Mesothelial cell of epicardium (in vitro differentiated cells): ENCODE results near the gene WDR74. TPM values are rescaled to one million over a fixed set of nuclear protein-coding genes. Genes with fewer than 3 reads are reported as not detected.
"Not testable (repeated sequence)": the region's sequence is repeated elsewhere in the genome, so short reads cannot be mapped to it uniquely, and the experiment has no call there.

Experiments
- DNase-seq, 2 experiments: peaks; one replicate each; pipeline ENCODE4 v3.0.0; 2021; ENCODE audit warnings: low spot score in 2 of 2; ENCODE audit not compliant: unreplicated experiment in 2 of 2
- H3K27ac Mint-ChIP-seq: 2 replicates; pipeline ENCODE4 v1.8.0; 2021; ENCODE audit warnings: mixed read lengths
- H3K27me3 Mint-ChIP-seq: 2 replicates; pipeline ENCODE4 v1.8.0; 2021; ENCODE audit warnings: low read depth, mixed read lengths
- H3K36me3 Mint-ChIP-seq: 2 replicates; pipeline ENCODE4 v1.8.0; 2021; ENCODE audit warnings: mixed read lengths
- H3K4me1 Mint-ChIP-seq: 2 replicates; pipeline ENCODE4 v1.8.0; 2021; ENCODE audit warnings: mixed read lengths
- H3K4me3 Mint-ChIP-seq: 2 replicates; pipeline ENCODE4 v1.8.0; 2021; ENCODE audit warnings: mild to moderate bottlenecking, moderate library complexity, mixed read lengths
- H3K9me3 Mint-ChIP-seq: 2 replicates; pipeline ENCODE4 v1.8.0; 2021; ENCODE audit warnings: mixed read lengths
- total RNA-seq: library from RNA; stranded (reverse); gene quantifications from 3 replicates; pipeline ENCODE4 v1.2.1, GENCODE V29; 2021
- TF ChIP-seq, protein P1 (sequence below): fragments of 200-600 bp; sonication (generic); IDR thresholded peaks from one replicate; pipeline ENCODE4 v1.5.0; 2021; ENCODE audit warnings: antibody characterized with exemption; ENCODE audit not compliant: unreplicated experiment

WDR74 gene
- total RNA-seq, 1 donor from 2014 or later, result 63.7 TPM

DNA sequence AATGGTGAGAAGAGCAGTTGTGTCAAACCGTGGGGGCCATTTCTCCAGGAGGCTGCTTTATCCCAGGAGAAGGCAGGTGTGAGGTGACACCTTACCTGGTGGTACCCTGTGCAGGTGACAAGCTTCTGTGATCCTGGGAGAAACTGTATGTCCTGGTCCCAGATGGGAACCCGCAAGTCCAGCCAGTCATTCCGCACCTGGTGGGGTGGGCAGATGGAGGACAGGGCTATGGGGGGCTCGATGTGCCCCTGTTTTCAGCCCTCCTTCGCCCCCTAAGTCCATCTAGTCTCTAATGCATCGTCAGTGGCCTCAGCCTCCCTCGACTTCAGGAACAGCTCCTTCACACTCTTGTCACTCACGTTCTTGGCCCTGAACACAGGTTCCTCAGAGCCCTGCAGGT lies 4.1 kb downstream of the WDR74 start:
- Mint-ChIP-seq H3K9me3 (no peaks in the 10 kb centered on the region), H3K4me3 (no peak overlapping the region), H3K27ac (no peak overlapping the region), H3K4me1 (peaks cover 28% of the 10 kb centered on the region), H3K27me3 (no peaks in the 10 kb centered on the region), H3K36me3 (peaks cover 10% of the 10 kb centered on the region)
- DNase-seq, result no peak
- TF ChIP-seq, protein P1, sequence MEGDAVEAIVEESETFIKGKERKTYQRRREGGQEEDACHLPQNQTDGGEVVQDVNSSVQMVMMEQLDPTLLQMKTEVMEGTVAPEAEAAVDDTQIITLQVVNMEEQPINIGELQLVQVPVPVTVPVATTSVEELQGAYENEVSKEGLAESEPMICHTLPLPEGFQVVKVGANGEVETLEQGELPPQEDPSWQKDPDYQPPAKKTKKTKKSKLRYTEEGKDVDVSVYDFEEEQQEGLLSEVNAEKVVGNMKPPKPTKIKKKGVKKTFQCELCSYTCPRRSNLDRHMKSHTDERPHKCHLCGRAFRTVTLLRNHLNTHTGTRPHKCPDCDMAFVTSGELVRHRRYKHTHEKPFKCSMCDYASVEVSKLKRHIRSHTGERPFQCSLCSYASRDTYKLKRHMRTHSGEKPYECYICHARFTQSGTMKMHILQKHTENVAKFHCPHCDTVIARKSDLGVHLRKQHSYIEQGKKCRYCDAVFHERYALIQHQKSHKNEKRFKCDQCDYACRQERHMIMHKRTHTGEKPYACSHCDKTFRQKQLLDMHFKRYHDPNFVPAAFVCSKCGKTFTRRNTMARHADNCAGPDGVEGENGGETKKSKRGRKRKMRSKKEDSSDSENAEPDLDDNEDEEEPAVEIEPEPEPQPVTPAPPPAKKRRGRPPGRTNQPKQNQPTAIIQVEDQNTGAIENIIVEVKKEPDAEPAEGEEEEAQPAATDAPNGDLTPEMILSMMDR, result no peak

DNA sequence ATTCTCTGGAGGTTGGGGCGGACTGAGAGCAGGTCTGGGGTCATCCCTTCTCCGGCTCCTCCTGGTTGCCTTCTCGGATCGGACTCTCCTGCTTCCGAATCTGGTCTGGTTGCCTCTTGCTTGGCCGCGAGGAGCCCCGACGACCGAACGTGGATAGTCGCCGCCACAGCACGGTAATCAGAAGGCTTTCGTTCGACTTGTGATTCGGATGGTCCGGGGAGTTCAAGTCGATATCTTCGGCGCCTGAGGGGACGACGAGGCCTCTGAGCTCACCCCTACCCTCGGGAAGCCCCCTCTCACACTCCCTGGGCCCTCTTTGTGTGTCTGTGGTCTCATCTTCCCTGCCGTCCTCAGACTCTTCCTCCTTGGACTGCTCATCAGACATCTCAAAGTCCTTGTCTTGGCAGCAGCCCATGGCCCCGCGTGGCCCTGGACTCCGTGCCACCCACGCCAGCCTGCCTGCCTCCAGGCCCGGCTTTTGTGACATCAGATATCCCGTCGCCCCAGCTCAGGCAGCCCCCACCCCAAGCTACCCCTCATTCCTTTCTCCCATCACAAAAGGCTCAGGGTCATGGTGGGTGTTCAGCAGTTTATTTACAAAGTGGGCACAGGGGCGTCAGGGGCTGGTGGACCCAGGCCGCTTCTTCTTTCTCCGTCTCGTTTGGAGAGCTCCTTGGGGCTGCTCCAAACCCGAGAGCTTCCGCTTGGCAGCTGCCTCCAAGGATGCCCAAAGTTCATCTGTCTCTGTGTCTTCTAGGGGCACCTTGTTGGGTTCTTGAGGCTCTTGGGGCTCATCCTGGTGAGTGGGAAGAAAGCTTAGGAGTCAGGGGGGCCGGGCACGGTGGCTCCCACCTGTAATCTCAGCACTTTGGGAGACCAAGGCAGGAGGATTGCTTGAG lies 6.8 kb downstream of the WDR74 start, which contains the start of gene TEX54:
Gene TEX54, minus strand, starts transcription at position 506 of the 899 bp plus-strand sequence.
- Mint-ChIP-seq H3K36me3 (peaks cover 11% of the 10 kb centered on the region), H3K9me3 (no peaks in the 10 kb centered on the region), H3K4me1 (peaks cover 23% of the 10 kb centered on the region), H3K4me3 (peak within 1 kb of the TSS; percentile 95), H3K27me3 (no peaks in the 10 kb centered on the region), H3K27ac (peak within 1 kb of the TSS; percentile 100)
- DNase-seq, result no peak
- TF ChIP-seq, protein P1, result no peak

DNA sequence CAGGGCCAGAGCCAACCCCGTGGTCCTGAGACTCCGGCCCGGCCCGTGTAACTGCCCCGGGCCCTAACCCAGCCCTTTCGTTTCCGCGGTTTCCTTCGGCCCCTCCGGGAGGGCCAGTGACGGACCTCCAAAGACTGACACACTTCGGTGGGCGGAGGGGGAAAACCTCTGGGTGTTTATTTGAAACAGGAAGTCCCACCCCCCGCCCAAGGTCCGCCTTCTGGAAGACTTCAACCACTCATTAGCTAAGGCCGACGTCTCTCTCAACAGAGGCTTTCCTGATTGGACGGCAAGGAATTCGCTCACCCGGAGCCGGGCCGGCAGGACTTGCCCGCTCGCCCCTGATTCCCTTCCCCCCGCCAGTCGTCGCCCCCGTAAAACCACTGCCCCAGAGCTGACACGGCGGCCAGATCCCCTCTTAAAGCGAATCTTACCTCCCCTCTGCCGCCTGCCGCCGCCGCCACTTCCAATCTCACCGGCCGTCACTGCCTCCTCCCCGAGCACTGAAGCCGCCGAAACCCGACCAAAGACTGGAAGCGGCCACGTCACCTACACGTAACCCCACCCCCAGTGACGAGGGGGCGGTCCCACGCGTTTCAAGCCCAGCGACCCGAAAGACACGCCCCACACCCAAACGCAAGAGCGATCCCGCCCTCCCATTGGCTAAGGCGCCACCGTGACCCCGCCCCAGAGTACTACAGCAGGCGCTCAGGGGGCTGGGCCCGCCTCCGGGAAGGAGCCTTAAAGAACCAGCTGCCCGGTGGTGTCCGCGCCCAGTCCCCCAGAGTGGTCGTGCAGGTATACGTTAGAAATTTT lies 7.7 kb downstream of the WDR74 start, which contains the start of gene STX5:
Gene STX5, minus strand, starts transcription at position 532 of the 816 bp plus-strand sequence. CDS start 808 bp downstream, outside the sequence.
- Mint-ChIP-seq H3K36me3 (peaks cover 16% of the 10 kb centered on the region), H3K4me3 (peak within 1 kb of the TSS; percentile 95), H3K9me3 (no peaks in the 10 kb centered on the region), H3K4me1 (peaks cover 23% of the 10 kb centered on the region), H3K27ac (peak within 1 kb of the TSS; percentile 100), H3K27me3 (no peaks in the 10 kb centered on the region)
- TF ChIP-seq, protein P1, result no peak
- DNase-seq, result peak; percentile 98 to 99

DNA sequence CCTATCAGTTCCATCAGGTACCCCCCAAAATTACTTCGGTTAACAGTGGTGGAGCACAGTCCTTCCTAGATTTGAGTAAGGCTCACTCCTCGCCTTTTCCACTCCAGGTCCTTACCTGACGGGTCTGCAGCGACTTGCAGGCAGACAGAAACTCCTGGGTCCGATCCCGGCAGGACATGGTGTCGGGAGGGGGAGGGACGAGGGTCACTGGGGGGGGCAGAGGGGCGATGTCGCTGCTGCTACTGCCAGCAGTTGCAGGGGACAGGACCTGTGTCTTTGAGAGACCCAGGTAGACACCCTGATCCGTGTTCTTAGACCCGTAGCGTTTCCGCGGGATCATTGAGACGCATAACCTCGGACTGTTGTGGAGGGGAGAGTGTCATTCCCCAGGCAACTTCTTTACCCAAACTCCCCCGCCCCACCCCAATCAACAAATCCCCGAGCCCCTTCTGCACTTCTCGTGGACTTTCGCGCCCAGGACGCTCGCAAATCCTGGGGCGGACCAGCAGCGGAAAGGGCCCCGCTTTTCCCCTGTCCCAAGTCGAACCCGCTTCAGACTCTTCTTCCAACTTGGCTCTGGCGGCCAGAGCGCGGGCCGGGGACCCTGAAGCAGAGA lies 8.4 kb downstream of the WDR74 start:
- Mint-ChIP-seq H3K4me3 (peak overlapping the region; percentile 95), H3K9me3 (no peaks in the 10 kb centered on the region), H3K27me3 (no peaks in the 10 kb centered on the region), H3K4me1 (peaks cover 23% of the 10 kb centered on the region), H3K27ac (peak overlapping the region; percentile 100), H3K36me3 (peaks cover 16% of the 10 kb centered on the region)
- TF ChIP-seq, protein P1, result no peak
- DNase-seq, result no peak

DNA sequence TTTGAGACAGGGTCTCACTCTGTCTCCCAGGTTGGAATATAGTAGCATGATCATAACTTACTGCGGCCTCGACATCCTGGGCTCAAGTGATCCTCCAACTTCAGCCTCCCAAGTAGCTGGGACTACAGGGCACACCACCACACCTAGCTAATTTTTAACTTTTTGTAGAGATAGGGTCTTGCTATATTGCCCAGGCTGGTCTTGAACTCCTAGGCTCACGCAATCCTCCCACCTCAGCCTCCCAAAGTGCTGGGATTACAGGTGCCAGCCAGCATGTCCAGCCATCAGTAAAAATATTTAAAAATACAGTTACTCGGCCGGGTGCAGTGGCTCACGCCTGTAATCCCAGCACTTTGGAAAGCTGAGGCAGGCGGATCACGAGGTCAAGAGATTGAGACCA lies 11.3 kb downstream of the WDR74 start:
- not testable (repeated sequence) for H3K9me3 Mint-ChIP-seq, H3K4me3 Mint-ChIP-seq, H3K27ac Mint-ChIP-seq, DNase-seq, H3K27me3 Mint-ChIP-seq
- Mint-ChIP-seq H3K4me1 (peaks cover 17% of the 10 kb centered on the region), H3K36me3 (peaks cover 30% of the 10 kb centered on the region)
